DOHH2 (cell line): ENCODE measurements around the gene RAD51B.

Experiments
- H3F3A ChIP-seq: fragments of 200-600 bp; sonication (generic), shearing (Covaris generic); 2 replicates; pipeline ENCODE4 v1.6.0; 2016; ENCODE audit warnings: antibody characterized with exemption, mild to moderate bottlenecking; ENCODE audit not compliant: control insufficient read depth, insufficient read depth
- H3K27ac ChIP-seq: fragments of 200-600 bp; sonication (generic); 2 replicates; pipeline ENCODE4 v1.5.1; 2014; ENCODE audit warnings: low read depth, mild to moderate bottlenecking, low read length, moderate library complexity
- H3K27me3 ChIP-seq: fragments of 200-600 bp; sonication (generic); 2 replicates; pipeline ENCODE4 v1.6.1; 2014; ENCODE audit warnings: mild to moderate bottlenecking, low read length, mixed read lengths; ENCODE audit not compliant: control insufficient read depth
- H3K36me3 ChIP-seq: fragments of 200-600 bp; sonication (generic); 2 replicates; pipeline ENCODE4 v1.6.1; 2014; ENCODE audit warnings: mild to moderate bottlenecking, low read length, moderate library complexity, mixed read lengths; ENCODE audit not compliant: control insufficient read depth
- H3K4me1 ChIP-seq: fragments of 200-600 bp; sonication (generic); 2 replicates; pipeline ENCODE4 v1.6.1; 2014; ENCODE audit warnings: mild to moderate bottlenecking, low read length, mixed read lengths; ENCODE audit not compliant: control insufficient read depth
- H3K4me2 ChIP-seq: fragments of 200-600 bp; sonication (generic); 2 replicates; pipeline ENCODE4 v1.6.0; 2014; ENCODE audit warnings: mild to moderate bottlenecking, low read length, moderate library complexity
- H3K4me3 ChIP-seq: fragments of 200-600 bp; sonication (generic); 2 replicates; pipeline ENCODE4 v1.5.1; 2014; ENCODE audit warnings: mild to moderate bottlenecking, low read length, mixed read lengths
- H3K79me2 ChIP-seq: fragments of 200-600 bp; sonication (generic); 2 replicates; pipeline ENCODE4 v1.6.1; 2014; ENCODE audit warnings: mild to moderate bottlenecking, low read length, mixed read lengths; ENCODE audit not compliant: control insufficient read depth
- H3K9me2 ChIP-seq: fragments of 200-600 bp; sonication (generic); replicated peaks from 2 replicates; pipeline ENCODE4 v1.6.1; 2014; ENCODE audit warnings: mild to moderate bottlenecking, low read length, mixed read lengths; ENCODE audit not compliant: control insufficient read depth
- H3K9me3 ChIP-seq: fragments of 200-600 bp; sonication (generic); 2 replicates; pipeline ENCODE4 v1.6.1; 2014; ENCODE audit warnings: antibody characterized with exemption, low read length, mixed read lengths; ENCODE audit not compliant: control insufficient read depth, insufficient read depth
- H4K20me1 ChIP-seq: fragments of 200-600 bp; sonication (generic); 2 replicates; pipeline ENCODE4 v1.6.0; 2014; ENCODE audit warnings: low read depth, mild to moderate bottlenecking, antibody characterized with exemption, low read length, moderate library complexity; ENCODE audit not compliant: control insufficient read depth, insufficient read depth
- EZH2phosphoT487 ChIP-seq: fragments of 200-600 bp; sonication (generic); IDR thresholded peaks from 2 replicates; pipeline ENCODE4 v1.6.1; 2017; ENCODE audit warnings: borderline replicate concordance, mild to moderate bottlenecking, antibody characterized with exemption, low read length, moderate library complexity, mixed read lengths
- TF ChIP-seq, protein P1 (sequence below): fragments of 200-600 bp; sonication (generic); IDR thresholded peaks from one replicate; pipeline ENCODE4 v1.5.1; 2014; ENCODE audit warnings: antibody characterized with exemption, mild to moderate bottlenecking, low read depth, low read length; ENCODE audit not compliant: poor library complexity, severe bottlenecking

Gene RAD51B

DNA sequence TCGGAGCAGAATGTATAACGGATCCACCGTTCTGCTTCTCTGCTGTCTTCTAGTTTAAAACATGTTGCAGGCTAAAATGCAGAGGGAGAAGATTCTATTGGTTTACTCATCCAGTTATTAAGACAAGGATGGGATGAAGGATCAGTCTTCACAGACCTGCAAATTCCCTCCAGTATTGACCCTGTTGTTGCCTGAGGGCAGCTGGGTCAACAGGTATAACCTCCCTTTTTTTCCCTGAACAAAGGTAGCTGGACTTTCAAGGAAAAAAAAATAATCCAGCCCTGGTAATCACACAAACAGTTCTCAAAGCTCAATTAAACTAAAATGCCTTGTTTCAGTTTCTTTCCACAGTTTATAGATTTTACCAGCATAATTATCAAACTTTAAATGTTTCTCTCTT, 492.7 kb downstream of the RAD51B start:
- H3K9me2 ChIP-seq = no peaks in the 10 kb centered on the region
- H3F3A ChIP-seq = 0 out of 2 replicates have a peak, but pooled peaks cover 4% of the 10 kb centered on the region
- no peak overlapping the region for H3K4me3 ChIP-seq
- H3K9me3 ChIP-seq = no peaks in the 10 kb centered on the region
- no peak overlapping the region for H3K4me2 ChIP-seq
- TF ChIP-seq, protein P1, sequence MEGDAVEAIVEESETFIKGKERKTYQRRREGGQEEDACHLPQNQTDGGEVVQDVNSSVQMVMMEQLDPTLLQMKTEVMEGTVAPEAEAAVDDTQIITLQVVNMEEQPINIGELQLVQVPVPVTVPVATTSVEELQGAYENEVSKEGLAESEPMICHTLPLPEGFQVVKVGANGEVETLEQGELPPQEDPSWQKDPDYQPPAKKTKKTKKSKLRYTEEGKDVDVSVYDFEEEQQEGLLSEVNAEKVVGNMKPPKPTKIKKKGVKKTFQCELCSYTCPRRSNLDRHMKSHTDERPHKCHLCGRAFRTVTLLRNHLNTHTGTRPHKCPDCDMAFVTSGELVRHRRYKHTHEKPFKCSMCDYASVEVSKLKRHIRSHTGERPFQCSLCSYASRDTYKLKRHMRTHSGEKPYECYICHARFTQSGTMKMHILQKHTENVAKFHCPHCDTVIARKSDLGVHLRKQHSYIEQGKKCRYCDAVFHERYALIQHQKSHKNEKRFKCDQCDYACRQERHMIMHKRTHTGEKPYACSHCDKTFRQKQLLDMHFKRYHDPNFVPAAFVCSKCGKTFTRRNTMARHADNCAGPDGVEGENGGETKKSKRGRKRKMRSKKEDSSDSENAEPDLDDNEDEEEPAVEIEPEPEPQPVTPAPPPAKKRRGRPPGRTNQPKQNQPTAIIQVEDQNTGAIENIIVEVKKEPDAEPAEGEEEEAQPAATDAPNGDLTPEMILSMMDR = no peak
- TF ChIP-seq EZH2phosphoT487 = no peak
- H4K20me1 ChIP-seq = no peaks in the 10 kb centered on the region
- peaks cover 39% of the 10 kb centered on the region for H3K4me1 ChIP-seq
- no peaks in the 10 kb centered on the region; the same call in 1 of the 2 replicates for H3K79me2 ChIP-seq
- no peaks in the 10 kb centered on the region for H3K36me3 ChIP-seq
- no peak overlapping the region for H3K27ac ChIP-seq
- H3K27me3 ChIP-seq = no peaks in the 10 kb centered on the region

DNA sequence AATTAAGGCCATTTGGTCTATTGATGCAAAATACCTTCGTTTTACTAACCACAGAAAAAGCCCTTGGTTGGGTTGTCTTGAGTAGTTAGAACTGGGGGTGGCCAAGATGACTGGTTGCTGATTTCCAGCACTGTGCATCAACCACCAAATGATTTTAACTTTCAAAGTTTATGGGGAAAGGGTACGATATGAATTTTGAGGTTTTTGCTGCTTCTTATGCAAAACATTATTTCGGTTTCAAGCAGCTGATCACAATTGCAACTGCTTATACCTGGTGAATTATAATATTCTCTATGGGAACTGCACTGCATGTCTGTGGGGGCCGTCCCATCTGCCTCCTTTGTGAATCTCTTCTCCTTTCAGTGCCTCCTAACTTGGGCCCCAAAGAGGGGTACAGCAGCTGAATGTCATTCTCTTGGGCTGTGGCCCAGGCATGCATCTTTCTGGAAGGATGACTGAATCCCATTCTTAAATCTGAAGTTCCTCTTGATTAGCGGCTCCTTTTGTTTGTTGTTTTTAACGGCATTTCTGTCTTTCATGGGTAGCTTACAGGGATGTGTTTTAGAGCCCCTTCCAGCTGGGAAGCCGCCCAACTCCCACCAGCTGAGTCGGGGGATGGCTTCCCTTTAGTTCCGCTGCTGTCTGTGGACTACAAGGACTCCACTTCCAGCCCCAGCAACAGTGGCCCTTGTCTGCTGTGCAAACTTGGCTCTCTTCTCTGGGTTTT, 493.5 kb downstream of the RAD51B start:
- H3K9me2 ChIP-seq = no peaks in the 10 kb centered on the region
- H3K4me1 ChIP-seq = peaks cover 32% of the 10 kb centered on the region
- H3K9me3 ChIP-seq = no peaks in the 10 kb centered on the region
- no peaks in the 10 kb centered on the region for H3K27me3 ChIP-seq
- no peaks in the 10 kb centered on the region for H4K20me1 ChIP-seq
- no peaks in the 10 kb centered on the region for H3K36me3 ChIP-seq
- TF ChIP-seq EZH2phosphoT487 = no peak
- TF ChIP-seq, protein P1 = no peak
- H3K79me2 ChIP-seq = no peaks in the 10 kb centered on the region
- no peak overlapping the region for H3K4me3 ChIP-seq
- H3F3A ChIP-seq = 0 out of 2 replicates have a peak, but pooled peaks cover 4% of the 10 kb centered on the region
- H3K4me2 ChIP-seq = no peak overlapping the region
- no peak overlapping the region for H3K27ac ChIP-seq

DNA sequence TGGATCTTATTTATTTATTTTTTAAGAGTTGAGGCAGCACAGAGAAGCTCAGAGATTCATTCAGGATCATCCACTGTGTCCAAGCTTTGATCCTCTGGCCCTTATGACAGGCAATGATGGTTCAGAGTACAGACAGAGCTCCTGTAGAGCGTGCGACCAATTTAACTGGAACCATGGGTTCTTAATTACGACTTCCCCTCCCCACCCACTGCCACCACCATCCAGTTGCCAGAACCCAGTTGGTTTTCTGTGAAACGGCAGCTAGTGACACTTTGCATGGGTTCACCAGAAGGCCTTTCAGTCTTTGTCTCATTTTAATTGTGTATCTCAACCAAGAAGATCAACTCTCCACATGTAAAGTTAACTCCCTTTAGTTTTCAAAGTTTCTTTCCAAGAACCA, 495.1 kb downstream of the RAD51B start:
- Histone ChIP-seq H3K4me2 (no peak overlapping the region), H4K20me1 (no peaks in the 10 kb centered on the region), H3K27ac (no peak overlapping the region), H3K36me3 (no peaks in the 10 kb centered on the region), H3K79me2 (no peaks in the 10 kb centered on the region), H3K27me3 (no peaks in the 10 kb centered on the region), H3K4me1 (peaks cover 16% of the 10 kb centered on the region), H3F3A (no peaks in the 10 kb centered on the region), H3K9me2 (no peaks in the 10 kb centered on the region), H3K9me3 (no peaks in the 10 kb centered on the region), H3K4me3 (no peak overlapping the region)
- TF ChIP-seq, protein P1 = no peak
- TF ChIP-seq EZH2phosphoT487 = no peak
